Endothelial cell of umbilical vein (primary cell): ENCODE measurements around the gene RASIP1.

ENCODE experiments used
- EZH2 ChIP-seq: IDR thresholded peaks from 2 replicates; pipeline ENCODE4 v1.6.1; 2012; ENCODE audit warnings: borderline replicate concordance, low read depth, mild to moderate bottlenecking, moderate library complexity, low read length, inconsistent platforms; ENCODE audit not compliant: severe bottlenecking
- TF ChIP-seq, protein P1 (sequence below), 2 donors: IDR thresholded peaks; 1 replicate in 1 of 2; 2 replicates in 1 of 2; pipeline ENCODE4 v1.5.1; 2011; ENCODE audit warnings: low read length in 2 of 2, mild to moderate bottlenecking in 2 of 2, moderate library complexity in 2 of 2, control low read depth in 1 of 2, inconsistent platforms in 1 of 2, low read depth in 1 of 2; ENCODE audit not compliant: insufficient read depth in 1 of 2; ENCODE audit errors: extremely low read depth in 1 of 2

- TF ChIP-seq, protein P1, sequence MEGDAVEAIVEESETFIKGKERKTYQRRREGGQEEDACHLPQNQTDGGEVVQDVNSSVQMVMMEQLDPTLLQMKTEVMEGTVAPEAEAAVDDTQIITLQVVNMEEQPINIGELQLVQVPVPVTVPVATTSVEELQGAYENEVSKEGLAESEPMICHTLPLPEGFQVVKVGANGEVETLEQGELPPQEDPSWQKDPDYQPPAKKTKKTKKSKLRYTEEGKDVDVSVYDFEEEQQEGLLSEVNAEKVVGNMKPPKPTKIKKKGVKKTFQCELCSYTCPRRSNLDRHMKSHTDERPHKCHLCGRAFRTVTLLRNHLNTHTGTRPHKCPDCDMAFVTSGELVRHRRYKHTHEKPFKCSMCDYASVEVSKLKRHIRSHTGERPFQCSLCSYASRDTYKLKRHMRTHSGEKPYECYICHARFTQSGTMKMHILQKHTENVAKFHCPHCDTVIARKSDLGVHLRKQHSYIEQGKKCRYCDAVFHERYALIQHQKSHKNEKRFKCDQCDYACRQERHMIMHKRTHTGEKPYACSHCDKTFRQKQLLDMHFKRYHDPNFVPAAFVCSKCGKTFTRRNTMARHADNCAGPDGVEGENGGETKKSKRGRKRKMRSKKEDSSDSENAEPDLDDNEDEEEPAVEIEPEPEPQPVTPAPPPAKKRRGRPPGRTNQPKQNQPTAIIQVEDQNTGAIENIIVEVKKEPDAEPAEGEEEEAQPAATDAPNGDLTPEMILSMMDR (IDR thresholded peaks at IDR 0.05; ENCODE audit: extremely low read depth in 1 of 2, insufficient read depth in 1 of 2, low read depth in 1 of 2, low read length in 2 of 2) = no peak
- TF ChIP-seq EZH2 = no peak
These were observed 31.9 kb downstream of the RASIP1 start for GRCh38 chr19:48708471-48708870.
